ENCODE results near the gene ZNF146.
"Not testable (repeated sequence)": the region's sequence is repeated elsewhere in the genome, so short reads cannot be mapped to it uniquely, and the experiment has no call there.

The ZNF146 gene

DNA sequence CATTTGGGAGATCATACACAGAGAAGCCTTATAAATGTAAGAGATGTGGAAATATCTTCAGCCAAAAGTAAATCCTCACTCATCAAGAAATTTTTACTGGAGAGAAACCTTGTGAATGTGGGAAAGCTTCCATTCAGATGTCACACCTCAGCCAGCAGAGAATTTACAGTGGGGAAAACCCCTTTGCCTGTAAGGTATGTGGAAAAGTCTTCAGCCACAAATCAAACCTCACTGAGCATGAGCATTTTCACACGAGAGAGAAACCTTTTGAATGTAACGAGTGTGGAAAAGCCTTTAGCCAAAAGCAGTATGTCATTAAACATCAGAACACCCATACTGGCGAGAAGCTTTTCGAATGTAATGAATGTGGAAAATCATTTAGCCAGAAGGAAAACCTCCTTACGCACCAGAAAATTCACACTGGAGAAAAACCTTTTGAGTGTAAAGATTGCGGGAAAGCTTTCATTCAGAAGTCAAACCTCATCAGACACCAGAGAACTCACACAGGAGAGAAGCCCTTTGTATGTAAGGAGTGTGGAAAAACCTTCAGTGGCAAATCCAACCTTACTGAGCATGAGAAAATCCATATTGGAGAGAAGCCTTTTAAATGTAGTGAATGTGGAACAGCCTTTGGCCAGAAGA, 21.5 kb downstream of the ZNF146 start:
- DNase-seq (ENCODE audit: low spot score) = no peak

DNA sequence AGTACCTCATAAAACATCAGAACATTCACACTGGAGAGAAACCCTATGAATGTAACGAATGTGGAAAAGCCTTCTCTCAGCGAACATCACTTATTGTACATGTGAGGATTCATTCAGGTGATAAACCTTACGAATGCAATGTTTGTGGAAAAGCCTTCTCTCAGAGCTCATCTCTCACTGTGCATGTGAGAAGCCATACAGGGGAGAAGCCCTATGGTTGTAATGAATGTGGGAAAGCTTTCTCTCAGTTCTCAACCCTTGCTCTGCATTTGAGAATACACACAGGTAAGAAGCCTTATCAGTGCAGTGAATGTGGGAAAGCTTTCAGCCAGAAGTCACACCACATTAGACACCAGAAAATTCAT, 22.0 kb downstream of the ZNF146 start:
- no peak for DNase-seq (ENCODE audit: low spot score)

DNA sequence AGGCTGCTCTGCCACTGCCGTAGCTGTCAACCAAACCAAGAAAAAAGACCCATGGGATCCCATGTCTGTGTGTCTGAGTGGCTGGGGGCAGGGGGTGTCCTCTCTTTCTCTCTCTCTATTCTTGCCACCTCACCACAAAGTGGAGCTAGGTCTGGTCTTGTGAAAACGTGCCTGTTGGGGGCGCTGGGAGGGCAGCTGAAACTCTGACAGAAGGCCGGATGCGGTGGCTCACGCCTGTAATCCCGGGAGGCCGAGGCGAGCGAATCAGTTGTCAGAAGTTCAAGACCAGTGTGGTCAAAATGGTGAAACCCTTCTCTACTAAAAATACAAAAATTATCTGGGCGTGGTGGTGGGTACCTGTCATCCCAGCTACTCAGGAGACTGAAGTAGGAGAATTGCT, 29.2 kb downstream of the ZNF146 start:
- no peak for DNase-seq (ENCODE audit: low spot score)

DNA sequence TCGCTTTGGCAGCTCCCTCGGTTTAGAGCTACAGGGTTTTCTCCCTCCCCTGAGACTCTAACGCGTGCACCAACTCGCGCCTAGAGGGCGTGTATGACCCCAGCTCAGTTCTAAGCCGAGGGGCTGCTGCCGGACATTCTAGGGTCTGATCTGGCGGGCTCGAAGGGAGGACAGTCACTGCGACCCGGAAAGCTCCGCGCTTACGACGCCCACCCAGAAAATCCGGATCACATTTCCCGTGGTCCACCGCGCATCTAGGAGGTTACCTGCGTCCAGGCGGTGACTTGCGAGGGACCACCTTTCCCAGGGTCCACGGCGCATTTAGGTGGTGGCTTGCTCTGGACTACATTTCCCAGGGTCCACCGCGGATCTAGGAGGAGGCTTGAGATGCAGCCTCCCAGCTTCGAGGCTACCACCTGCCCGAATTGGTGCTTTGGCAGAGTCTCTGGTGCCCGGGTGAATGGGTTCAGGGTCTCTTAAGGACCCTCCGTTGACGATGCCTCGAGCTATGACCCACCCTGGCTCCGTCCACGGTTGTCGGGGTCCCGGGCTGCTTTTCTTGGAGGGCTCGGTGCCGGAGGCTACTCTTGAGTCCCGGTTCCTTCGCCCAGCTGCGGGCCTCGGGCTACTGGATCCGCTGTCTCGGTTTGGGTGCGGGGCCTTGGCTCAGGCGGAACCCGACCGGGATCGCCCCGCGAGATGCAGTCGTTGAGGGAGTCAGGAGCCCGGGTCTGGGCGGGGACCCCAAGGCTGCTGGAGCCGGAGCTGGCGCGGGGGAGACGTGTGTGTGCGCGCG, 30.5 kb downstream of the ZNF146 start:
- no peak for DNase-seq (ENCODE audit: low spot score)

DNA sequence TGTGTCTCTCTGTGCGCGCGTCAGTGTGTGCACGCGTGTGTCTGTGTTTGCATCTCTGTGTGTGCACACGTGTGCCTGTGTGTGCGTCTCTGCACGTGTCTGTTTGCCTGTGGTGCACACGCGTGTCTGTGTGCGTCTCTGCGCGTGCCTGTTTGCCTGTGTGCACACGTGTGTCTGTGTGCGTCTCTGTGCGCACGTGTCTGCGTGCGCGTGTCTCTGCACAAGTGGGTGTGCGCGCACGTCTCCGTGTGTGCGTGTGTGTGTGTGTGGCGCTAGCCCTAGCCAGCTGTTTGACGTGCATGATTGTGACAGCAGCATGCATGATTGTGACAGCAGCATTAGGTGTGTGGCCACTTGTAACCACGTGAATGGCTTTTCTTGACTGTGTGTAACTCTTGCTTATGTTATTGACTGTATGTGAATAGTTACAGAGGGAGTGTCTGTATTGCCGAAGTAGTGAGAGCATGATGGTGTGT, 31.1 kb downstream of the ZNF146 start:
- no peak for DNase-seq (ENCODE audit: low spot score)

DNA sequence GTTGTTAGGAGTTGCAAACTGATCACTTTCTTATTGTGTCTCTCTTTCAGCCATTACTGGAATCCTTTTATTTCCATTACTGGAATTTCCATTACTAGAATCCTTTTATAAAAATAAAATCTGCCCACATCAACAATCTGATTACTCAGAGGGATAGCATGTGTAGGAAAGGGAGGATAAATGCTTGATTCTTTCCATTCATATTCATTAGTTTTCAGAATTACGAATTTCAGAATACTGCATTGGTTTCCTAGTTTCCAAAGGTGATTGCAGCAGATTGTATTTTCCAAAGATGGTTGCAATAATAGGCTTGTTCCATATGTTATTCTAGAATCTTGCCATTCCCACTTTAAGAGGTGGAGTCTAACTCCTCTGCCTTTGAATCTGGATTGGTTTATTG, 37.1 kb downstream of the ZNF146 start:
- no peak for DNase-seq (ENCODE audit: low spot score)

DNA sequence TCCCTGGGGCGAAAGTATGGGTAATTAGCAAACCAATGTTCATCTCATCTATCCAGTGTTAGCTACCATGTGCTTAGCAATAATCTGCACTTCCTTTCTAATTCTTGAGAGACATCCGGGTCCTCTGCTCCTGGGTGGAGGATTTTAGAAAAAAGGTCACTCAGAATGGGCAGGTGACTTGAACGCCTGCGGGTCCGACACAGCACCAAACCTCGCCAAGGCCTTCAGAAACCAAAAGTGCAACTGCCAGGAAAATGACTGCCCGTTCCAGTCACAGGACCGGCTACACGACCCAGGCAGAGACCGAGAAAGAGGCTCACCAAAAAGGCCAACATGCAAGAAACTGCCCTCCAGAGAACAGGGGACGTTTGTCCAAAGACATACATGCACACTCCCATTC, 39.9 kb downstream of the ZNF146 start:
- no peak for DNase-seq (ENCODE audit: low spot score)

DNA sequence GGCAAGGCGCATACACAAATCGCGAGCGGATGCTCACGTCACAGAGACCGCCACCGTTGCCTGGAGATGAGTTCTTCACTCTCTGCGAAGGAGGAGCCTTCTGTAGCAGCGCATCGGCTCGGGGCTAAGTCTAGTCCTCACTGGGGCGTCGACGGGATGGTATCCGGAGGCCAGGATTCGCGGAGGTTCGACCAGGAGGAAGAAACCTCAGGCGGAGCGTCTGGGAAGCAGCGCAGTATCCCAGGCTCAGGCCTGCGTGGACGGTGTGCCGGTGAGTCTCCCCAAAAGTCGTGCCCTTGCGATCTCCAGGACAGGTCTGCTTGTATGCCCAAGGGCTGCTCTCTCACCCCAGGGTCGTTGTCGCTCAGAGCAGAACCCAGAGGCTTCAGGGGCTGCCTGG, 40.4 kb downstream of the ZNF146 start:
- no peak for DNase-seq (ENCODE audit: low spot score)

DNA sequence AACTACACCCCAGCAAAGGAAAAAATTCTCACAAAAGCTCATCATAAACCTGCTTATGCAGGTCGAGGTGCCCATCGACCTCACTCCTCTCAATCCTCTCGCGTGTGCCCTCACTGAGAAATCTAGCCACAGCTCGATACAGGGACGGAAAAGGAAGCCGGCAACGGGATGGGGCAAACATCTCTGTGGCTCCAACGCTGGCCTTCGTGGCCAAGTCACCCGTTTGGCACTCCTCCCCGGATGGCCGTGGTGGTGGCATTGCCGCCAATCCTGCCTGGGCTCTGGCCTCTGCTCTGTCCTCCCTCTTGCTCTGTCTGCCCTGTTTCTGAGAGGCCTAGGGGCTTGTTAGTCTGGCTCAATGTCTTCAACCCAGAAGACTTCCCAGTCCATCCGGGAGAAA, 41.2 kb downstream of the ZNF146 start:
- no peak for DNase-seq (ENCODE audit: low spot score)

DNA sequence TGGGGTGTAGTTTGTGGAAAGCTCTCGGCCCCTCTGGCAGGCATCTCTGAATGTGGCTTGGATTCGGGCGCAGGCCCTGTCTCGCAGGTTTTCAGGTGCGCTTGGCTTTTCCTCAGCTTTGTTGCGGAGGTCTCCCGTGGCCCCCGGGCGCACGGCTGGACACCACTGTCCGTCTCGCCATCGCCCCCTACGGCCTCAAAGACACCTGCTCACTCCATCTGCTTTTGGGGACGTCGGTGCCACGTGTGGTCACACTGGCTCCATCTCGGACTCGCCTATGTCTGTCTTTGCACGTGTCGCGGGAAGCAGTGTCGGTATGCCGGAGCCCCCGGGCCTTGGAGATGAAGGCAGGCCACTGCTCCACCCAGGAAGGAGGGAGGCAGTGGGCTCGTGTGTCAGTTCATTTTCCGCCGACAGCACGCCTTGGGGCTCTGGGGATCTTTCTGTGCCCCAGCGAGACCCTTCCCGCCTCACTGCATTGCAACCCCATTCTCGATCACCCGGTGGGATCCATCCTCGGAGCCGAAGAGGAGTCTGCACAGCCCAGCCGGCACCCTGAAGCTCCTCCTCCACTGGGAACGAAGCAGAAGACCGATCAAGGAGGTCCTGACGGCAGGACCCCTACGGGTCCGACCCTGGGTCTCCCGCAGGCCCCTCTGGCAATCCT, 42.1 kb downstream of the ZNF146 start:
- DNase-seq (ENCODE audit: low spot score) = no peak

DNA sequence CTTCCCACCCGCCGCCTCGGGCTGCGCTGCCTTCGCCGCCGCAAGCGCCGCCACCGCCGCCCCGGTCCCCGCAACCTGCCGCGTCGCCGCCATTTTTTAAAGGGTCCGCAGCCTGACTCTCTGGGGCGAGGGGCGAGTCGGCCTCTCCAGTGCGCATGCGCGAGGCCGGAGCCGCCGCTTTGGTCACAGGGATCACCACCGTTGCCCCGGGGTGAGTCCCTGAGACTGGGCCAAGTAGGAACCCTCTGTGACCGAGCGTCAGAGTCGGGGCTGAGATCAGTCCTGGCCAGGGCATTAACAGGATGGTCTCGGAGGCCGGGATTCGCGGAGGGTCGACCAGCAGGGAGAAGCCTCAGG, 42.6 kb downstream of the ZNF146 start:
- DNase-seq (ENCODE audit: low spot score) = no peak

DNA sequence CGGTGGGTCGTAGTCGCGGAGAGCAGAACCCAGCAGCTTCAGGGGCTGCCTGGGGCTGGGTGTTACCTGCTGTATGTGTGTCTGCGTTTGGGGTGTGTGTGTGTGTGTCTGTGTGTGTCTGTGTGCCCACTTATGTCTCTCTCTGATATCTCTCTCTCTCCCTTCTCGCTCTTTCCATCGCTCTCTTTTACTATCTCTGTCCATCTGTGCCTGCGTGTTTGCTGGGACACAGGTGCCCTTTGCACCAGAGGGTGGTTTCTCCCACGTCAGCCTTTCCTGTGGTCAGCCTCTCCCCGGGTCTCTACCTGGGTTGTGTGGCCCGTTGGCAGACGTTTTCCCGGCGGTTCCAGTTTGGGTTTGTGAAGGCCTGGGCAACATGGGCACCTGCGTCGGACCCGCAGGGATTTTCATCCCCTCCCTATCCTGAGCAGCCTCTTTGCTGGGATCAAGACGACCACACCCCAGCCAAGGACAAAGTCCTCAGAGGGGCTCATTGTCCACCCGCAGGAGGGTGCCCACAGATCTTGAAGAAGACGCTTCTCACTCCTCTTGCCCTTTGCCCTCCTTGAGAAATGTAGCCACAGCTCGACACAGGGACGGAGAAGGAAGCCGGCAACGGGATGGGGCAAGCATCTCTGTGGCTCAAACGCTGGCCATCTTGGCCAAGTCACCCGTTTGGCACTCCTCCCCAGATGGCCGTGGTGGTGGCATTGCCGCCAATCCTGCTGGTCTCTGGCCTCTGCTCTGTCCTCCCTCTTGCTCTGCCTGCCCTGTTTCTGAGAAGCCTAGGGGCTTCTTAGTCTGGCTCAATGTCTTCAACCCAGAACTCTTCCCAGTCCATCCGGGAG, 43.3 kb downstream of the ZNF146 start:
- DNase-seq (ENCODE audit: low spot score) = no peak

DNA sequence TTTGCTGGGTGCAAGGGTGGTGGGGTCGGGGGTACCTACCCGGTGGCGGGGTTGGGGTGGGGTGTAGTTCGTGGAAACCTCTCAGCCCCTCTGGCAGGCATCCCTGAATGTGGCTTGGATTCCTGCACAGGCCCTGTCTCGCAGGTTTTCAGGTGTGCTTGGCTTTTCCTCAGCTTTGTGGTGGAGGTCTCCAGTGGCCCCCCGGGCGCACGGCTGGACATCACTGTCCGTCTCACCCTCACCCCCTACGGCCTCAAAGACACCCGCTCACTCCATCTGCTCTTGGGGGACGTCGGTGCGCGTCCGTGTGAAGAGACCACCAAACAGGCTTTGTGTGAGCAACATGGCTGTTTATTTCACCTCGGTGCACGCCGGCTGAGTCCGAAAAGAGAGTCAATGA, 44.3 kb downstream of the ZNF146 start:
- no peak for DNase-seq (ENCODE audit: low spot score)

DNA sequence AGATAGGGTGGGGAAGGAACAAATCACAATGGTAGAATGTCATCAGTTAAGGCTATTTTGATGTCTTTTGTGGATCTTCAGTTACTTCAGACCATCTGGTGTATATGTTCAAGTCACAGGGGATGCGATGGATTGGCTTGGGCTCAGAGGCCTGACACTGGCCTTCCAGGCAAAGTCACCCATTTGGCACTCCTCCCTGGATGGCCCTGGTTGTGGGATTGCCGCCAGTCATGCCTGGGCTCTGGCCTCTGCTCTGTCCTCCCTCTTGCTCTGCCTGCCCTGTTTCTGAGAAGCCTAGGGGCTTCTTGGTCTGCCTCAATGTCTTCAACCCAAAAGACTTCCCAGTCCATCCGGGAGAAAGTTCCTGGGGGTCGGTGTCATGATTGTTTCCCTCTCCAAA, 50.2 kb downstream of the ZNF146 start:
- DNase-seq (ENCODE audit: low spot score) = no peak

DNA sequence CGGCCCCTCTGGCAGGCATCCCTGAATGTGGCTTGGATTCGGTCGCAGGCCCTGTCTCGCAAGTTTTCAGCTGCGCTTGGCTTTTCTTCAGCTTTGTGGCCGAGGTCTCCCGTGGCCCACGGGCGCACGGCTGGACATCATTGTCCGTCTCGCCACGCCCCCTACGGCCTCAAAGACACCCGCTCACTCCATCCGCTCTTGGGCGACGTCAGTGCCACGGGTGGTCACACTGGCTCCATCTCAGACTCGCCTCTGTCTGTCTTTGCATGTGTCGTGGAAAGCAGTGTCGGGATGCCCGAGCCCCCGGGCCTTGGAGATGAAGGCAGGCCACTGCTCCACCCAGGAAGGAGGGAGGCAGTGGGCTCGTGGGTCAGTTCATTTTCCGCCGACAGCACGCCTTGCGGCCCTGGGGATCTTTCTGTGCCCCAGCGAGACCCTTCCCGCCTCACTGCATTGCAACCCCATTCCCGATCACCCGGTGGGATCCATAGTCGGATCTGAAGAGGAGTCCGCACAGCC, 51.0 kb downstream of the ZNF146 start:
- no peak for DNase-seq (ENCODE audit: low spot score)

DNA sequence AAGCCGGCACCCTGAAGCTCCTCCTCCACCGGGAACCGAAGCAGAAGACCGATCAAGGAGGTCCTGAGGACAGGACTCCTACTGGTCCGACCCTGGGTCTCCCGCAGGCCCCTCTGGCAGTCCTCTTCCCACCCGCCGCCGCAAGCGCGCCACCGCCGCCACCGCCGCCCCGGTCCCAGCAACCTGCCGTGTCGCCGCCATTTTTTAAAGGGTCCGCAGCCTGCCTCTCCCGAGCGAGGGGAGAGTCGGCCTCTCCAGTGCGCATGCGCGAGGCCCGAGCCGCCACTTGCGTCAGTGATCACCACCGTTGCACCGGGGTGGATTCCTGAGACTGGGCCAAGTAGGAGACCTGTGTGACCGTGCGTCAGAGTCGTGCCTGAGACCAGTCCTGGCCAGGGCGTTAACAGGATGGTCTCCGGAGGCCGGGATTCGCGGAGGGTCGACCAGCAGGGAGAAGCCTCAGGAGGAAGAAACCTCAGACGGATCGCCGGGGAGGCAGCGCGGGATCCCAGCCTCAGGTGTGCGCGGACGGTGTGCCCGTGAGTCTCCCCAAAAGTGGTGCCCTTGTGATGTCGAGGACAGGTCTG, 51.6 kb downstream of the ZNF146 start:
- no peak for DNase-seq (ENCODE audit: low spot score)

DNA sequence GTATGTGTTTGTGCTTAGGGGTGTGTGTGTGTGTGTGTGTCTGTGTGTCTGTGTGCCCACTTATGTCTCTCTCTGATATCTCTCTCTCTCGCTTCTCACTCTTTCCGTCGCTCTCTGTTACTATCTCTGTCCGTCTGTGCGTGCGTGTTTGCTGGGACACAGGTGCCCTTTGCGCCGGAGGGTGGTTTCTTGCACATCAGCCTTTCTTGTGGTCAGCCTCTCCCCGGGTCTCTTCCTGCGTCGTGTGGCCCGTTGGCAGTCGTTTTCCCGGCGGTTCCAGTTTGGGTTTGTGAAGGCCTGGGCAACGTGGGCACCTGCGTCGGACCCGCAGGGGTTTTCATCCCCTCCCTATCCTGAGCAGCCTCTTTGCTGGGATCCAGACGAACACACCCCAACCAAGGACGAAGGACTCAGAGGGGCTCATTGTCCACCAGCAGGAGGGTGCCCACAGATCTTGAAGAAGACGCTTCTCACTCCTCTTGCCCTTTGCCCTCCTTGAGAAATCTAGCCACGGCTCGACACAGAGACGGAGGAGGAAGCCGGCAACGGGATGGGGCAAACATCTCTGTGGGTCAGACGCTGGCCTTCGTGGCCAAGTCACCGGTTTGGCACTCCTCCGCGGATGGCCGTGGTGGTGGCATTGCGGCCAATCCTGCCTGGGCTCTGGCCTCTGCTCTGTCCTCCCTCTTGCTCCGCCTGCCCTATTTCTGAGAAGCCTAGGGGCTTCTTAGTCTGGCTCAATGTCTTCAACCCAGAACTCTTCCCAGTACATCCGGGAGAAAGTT, 52.3 kb downstream of the ZNF146 start:
- no peak for DNase-seq (ENCODE audit: low spot score)

DNA sequence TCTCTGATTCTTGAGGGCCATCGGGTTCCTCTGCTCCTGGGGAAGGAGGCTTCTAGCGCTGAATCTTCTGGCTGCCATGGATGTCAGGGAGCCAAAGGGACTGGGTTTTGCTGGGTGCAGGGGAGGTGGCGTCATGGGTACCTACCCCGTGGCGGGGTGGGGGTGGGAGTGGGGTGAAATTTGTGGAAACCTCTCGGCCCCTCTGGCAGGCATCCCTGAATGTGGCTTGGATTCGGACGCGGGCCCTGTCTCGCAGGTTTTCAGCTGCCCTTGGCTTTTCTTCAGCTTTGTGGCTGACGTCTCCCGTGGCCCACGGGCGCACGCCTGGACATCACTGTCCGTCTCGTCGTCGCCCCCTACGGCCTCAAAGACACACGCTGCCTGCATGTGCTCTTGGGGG, 53.2 kb downstream of the ZNF146 start:
- not testable (repeated sequence) for DNase-seq (ENCODE audit: low spot score)

DNA sequence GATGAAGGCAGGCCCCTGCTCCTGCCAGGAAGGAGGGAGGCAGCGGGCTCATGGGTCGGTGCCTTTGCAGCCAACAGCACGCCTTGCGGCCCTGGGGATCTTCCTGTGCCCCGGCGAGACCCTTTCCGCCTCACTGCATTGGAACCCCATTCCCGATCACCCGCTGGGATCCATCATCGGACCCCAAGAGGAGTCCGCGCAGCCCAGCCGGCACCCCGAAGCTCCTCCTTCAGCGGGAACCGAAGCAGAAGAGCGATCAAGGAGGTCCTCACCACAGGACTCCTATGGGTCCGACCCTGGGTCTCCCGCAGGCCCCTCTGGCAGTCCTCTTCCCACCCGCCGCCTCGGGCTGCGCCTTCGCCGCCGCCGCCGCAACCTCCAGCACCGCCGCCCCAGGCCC, 53.7 kb downstream of the ZNF146 start:
- DNase-seq (ENCODE audit: low spot score) = not testable (repeated sequence)

DNA sequence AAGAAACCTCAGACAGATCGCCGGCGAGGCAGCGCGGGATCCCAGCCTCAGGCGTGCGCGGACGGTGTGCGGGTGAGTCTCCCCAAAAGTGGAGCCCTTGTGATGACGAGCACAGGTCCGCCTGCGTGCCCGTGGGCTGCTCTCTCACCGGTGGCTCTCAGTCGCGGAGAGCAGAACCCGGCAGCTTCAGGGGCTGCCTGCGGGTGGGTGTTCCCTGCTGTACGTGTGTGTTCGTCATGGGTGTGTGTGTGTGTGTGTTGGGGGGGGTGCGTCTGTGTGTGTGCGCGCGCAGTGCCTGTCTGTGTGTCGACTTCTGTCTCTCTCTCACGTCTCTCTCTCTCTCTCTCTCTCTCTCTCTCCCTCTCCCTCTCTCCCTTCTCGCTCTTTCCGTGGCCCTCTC, 54.4 kb downstream of the ZNF146 start:
- DNase-seq (ENCODE audit: low spot score) = not testable (repeated sequence)

Data from hematopoietic multipotent progenitor cell treated with erythropoietin and hydrocortisone succinate and interleukin-3 and kit ligand, for 15 days (in vitro differentiated cells).